DMS114 treated with DMSO at 0.1 percent for 48 hours (cell line): Measurements from ENCODE around the gene NPL.

Experiments used
- DNase-seq: peaks from one replicate; lab custom pipeline; 2025; ENCODE audit not compliant: unreplicated experiment; lab: John Stamatoyannopoulos, UW

Gene NPL, protein sequence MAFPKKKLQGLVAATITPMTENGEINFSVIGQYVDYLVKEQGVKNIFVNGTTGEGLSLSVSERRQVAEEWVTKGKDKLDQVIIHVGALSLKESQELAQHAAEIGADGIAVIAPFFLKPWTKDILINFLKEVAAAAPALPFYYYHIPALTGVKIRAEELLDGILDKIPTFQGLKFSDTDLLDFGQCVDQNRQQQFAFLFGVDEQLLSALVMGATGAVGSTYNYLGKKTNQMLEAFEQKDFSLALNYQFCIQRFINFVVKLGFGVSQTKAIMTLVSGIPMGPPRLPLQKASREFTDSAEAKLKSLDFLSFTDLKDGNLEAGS

GRCh38 chr1:182789138-182790076, at the start of gene NPL:
Gene NPL, plus strand, starts transcription at chr1:182789773. Its CDS starts 4,599 bp downstream, at chr1:182794372.
- peak; percentile 32 for DNase-seq

- DNase-seq, result no peak
Observed at GRCh38 chr1:182740120-182740519, 49.5 kb upstream of the NPL start.

- no peak for DNase-seq
Observed at GRCh38 chr1:182742780-182743179, 46.8 kb upstream of the NPL start.

DNA sequence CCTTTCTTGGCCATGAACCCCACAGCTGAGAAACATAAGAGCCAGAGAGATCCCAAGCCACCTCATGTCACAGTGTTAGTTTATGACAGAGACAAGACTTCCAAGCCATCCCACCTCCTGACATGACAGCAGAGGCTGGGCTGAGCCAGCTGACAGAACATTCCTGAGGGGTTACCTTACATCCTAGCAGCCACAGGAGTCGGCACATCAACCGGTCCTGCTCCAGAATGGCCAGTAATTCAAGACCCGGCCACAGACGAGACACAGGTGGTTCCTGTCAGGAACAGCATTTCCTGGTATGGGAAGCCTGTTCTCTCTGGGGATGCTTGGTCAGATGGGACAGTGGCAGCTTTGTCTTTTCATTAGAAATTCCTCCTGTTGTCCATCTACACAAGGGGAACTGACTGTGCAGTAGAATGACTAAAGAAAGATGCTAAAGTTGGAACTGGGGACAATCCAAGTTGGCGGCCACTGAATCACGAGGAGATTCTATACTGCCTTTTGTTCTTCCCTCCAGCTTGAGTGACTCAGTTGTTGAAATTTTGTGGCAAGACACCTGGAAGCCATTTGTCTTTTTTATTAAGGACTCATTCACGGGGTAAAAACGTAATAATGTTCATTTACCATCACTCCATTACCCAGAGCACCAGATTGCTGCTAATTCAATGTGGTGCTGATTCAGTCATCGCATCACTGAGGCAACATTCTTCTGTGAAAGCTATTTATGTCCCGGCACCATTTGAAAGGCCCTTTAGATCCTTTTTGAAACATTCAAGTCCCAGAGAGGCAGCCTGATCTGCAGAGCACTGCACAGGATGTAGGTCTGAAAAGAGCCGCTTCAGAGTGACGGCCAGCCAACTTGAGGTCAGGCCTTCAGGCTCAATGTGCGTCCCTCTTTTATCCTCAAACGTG, 37.2 kb upstream of the NPL start:
- DNase-seq, result no peak

DNA sequence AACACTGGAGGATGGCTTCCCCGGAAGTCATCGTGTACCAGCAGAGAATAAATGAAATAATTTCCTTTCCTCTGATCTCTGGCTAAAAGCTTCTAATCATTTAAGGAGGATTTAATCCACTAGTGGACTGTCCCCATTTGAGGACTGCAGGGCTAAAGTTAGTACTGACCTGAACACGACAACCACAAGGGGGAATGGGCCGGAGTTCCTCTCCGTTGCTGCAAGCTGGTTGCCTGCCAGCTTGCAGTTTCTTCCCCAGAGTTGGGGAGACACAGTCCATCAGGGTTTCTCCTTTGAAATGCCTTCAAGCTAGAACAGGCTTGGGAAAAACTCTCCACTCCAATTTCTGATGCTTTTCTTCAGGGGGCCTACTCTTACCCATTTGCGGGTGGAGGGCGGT, 35.5 kb upstream of the NPL start:
- no peak for DNase-seq

- no peak for DNase-seq
Observed at GRCh38 chr1:182754543-182755314, 34.8 kb upstream of the NPL start.

DNA sequence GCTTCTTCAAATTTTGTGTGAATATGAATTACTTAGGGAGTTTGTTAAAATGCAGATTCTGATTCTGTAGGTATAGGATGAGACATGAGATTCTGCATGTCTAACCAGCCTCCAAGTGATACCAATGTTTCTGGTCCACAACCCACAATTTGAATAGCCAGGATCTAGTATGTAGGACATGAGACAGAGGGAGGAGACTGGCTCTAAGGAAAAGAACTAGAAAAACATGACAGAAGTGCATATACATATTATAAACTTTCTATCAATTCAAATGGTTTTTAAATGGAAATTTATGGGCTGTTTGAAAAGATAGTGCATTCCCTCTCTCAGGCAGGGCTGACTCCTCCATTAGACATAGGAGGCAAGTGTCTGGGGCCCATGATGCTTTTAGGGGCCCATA, 33.9 kb upstream of the NPL start:
- no peak for DNase-seq

- no peak for DNase-seq
Observed at GRCh38 chr1:182756423-182756822, 33.1 kb upstream of the NPL start.

- DNase-seq, result no peak
Observed at GRCh38 chr1:182761396-182762395, 27.9 kb upstream of the NPL start.

DNA sequence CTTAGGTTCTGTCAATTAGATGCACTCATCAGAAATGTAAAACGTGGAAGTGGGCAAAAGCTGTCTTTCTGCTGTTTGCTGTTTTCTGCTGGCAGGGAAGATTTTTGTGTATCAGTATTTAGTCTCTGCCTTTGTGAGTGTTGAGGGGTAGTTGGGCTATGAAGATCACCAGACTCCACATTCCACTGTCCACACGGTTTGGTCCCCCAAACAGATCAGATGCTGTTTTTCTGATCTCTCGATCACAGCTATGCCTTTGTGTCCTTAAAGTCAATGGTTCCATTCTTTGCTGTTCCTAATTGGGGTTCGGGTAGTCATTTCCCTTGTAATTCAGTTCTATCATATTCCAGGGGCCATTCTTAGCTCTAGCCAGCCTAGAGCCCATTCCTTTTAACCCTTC, 27.0 kb upstream of the NPL start:
- no peak for DNase-seq

GRCh38 chr1:182764029-182764727, 25.4 kb upstream of the NPL start:
- no peak for DNase-seq

GRCh38 chr1:182765391-182765790, 24.2 kb upstream of the NPL start:
- DNase-seq, result no peak

DNA sequence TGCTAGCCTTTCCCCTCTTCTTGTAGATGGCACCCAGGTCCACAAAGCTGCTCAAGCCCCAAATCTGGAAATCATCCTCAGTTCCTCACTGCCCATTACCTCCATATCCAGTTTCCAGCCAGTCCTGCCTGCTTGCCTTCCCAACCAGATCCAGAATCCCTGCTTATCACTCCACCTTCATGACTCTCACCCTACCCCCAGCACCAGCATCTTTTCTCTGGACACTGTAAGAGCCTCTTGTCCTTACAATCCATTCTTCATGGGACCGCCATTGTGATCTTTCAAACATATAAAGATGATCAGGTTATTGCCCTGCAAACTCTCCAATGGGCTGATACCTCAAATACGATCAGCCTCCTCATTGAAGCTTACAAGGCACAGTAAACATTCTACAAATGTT, 23.5 kb upstream of the NPL start:
- no peak for DNase-seq

GRCh38 chr1:182766881-182767645, 22.5 kb upstream of the NPL start:
- DNase-seq, result no peak

DNA sequence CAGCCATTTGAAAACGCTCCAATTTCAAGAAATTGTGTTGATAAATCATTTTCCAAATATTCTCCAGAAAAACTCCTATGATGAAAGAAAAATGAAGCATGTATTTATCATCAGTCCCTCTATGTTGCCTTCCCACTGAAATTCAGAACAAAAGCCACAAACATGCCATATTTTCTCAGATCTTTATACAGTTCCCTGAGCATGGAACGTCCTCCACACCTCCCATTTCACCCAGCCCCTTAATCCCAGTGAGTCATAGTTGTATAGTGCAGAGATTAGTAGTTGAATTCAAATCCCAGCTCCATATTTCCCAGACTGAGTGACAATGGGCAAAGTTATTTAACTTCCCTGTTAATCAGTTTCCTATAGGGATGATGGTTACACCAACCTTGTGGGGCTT, 20.6 kb upstream of the NPL start:
- DNase-seq, result no peak

DNA sequence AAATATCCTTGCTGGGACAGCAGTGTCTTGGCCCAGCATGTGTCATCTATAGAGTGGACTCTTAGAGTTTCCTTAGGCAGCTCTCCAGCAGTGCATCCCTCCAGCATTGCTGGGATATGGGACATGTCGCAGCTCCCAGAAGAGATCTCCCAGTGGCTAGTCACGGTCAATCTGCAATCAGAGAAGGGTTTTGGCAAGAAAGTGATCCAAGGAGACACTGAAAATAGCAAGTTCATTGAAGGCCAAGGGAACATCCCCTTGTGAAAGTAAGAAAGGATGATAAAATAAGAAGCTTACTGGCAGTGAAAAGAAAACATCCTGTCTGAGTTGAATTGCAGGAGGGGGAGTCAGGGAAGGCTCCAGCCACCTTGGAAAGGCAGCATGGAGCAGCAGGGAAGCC, 19.3 kb upstream of the NPL start:
- DNase-seq, result no peak

GRCh38 chr1:182771187-182771984, 18.2 kb upstream of the NPL start:
- no peak for DNase-seq
